Sigmoid colon (tissue), 4 donors: ENCODE data around the gene AHNAK.

Source experiments
- EP300 ChIP-seq, 4 donors: sonication (generic); formaldehyde crosslinking; IDR thresholded peaks; one replicate each; pipeline ENCODE4 v1.6.1; 2017; ENCODE audit warnings: antibody characterized with exemption in 4 of 4
- POLR2A ChIP-seq, 2 donors: fragments of 450-650 bp; IDR thresholded peaks; one replicate each; pipeline ENCODE4 v1.6.1; 2016; ENCODE audit warnings: antibody characterized with exemption in 2 of 2, mild to moderate bottlenecking in 2 of 2, moderate library complexity in 2 of 2
- POLR2AphosphoS5 ChIP-seq, 4 donors: sonication (generic); formaldehyde crosslinking; IDR thresholded peaks; one replicate each; pipeline ENCODE4 v1.6.1; 2017; ENCODE audit warnings: antibody characterized with exemption in 4 of 4
- TF ChIP-seq, protein P1 (sequence below), 4 experiments: fragments of 450-650 bp in 3 of 4; fragments of 200-600 bp in 1 of 4; IDR thresholded peaks; one replicate each; pipeline ENCODE4 v1.5.1; 2016 to 2019; ENCODE audit warnings: antibody characterized with exemption in 4 of 4, mild to moderate bottlenecking in 3 of 4, moderate library complexity in 2 of 4

DNA sequence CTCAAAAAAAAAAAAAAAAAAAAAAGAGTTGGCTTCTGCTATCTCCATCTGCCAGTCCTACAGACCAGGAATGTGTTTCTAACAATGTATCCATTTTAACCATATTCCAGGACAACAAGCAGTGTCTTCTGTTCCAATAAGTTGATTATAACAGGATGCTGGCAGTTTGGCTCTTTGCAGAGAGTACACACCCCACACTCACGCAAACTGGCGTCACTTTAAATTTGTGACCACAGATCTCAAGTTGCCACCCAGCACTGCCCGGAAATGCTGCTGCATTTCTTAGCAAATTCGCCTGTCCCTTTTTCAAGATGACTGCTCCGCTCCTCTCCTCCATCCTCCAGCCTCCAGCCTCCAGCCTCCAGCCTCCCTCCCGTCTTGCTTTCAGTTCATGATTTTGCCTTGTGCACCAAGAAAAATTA lies 83.5 kb downstream of the AHNAK start:
- TF ChIP-seq, protein P1, sequence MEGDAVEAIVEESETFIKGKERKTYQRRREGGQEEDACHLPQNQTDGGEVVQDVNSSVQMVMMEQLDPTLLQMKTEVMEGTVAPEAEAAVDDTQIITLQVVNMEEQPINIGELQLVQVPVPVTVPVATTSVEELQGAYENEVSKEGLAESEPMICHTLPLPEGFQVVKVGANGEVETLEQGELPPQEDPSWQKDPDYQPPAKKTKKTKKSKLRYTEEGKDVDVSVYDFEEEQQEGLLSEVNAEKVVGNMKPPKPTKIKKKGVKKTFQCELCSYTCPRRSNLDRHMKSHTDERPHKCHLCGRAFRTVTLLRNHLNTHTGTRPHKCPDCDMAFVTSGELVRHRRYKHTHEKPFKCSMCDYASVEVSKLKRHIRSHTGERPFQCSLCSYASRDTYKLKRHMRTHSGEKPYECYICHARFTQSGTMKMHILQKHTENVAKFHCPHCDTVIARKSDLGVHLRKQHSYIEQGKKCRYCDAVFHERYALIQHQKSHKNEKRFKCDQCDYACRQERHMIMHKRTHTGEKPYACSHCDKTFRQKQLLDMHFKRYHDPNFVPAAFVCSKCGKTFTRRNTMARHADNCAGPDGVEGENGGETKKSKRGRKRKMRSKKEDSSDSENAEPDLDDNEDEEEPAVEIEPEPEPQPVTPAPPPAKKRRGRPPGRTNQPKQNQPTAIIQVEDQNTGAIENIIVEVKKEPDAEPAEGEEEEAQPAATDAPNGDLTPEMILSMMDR (IDR thresholded peaks at IDR 0.05) = no peak
- no peak for TF ChIP-seq POLR2A (IDR thresholded peaks at IDR 0.05)
- TF ChIP-seq EP300 (IDR thresholded peaks at IDR 0.05) = no peak
- peak in 2 of 4 donors; percentile 12 to 24 for TF ChIP-seq POLR2AphosphoS5 (IDR thresholded peaks at IDR 0.05)
